ENCODE results near the gene RPL18. TPM values are rescaled to one million over a fixed set of nuclear protein-coding genes. Genes with fewer than 3 reads are reported as not detected.

RPL18 gene
- total and polyA plus RNA-seq, 4 donors = 276 to 830 (median 586) TPM

DNA sequence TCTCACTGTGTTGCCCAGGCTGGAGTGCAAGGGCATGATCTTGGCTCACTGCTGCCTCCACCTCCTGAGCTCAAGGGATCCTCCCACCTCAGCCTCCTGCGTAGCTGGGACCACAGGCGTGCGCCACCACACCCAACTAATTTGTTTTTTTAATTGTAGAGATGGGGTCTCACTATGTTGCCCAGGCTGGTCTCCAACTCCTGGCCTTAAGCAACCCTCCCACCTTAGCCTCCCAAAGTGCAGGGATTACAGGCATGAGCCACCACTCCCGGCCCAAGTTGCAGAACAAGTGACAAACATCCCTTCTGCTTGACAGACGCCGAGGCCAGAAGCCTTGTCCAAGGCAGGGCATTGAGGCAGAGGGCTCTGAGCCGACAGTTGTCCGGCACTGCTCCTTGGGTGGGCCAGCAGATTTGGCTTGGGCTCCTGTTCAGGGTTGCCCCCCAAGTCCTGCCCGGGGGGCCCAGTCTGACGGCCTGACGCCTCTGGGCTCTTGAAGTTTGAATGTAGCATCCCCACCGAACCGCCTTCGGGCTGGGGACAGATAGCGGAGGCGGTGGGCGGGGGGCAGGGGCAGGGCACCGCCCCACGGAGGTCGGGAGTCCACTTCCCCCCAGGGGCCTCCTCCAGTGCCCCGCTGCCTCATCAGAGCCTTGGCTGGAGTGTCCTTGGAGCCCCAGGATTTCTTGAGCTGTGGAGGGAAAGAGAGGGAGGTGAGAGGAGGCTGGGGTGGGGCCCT is 18.1 kb downstream of the RPL18 start:
- no peak for DNase-seq (ENCODE audit: low spot score)
- TF ChIP-seq HNF4A (conservative IDR thresholded peaks at IDR 0.05) (no peak), HNF4G (IDR thresholded peaks at IDR 0.05) (no peak), FOXA1 (IDR thresholded peaks at IDR 0.05) (no peak), EGR1 (IDR thresholded peaks at IDR 0.05; ENCODE audit: low read depth in 2 of 2) (no peak), YY1 (IDR thresholded peaks at IDR 0.05) (no peak), RXRA (IDR thresholded peaks at IDR 0.05) (no peak), FOXA2 (IDR thresholded peaks at IDR 0.05) (no peak), GABPA (IDR thresholded peaks at IDR 0.05 in 1 of 2, conservative IDR thresholded peaks at IDR 0.05 in 1 of 2) (no peak), RAD21 (IDR thresholded peaks at IDR 0.05) (no peak), JUND (IDR thresholded peaks at IDR 0.05) (no peak), TAF1 (conservative IDR thresholded peaks at IDR 0.05) (no peak), NR2F2 (IDR thresholded peaks at IDR 0.05) (no peak)
- TF ChIP-seq, protein P1, sequence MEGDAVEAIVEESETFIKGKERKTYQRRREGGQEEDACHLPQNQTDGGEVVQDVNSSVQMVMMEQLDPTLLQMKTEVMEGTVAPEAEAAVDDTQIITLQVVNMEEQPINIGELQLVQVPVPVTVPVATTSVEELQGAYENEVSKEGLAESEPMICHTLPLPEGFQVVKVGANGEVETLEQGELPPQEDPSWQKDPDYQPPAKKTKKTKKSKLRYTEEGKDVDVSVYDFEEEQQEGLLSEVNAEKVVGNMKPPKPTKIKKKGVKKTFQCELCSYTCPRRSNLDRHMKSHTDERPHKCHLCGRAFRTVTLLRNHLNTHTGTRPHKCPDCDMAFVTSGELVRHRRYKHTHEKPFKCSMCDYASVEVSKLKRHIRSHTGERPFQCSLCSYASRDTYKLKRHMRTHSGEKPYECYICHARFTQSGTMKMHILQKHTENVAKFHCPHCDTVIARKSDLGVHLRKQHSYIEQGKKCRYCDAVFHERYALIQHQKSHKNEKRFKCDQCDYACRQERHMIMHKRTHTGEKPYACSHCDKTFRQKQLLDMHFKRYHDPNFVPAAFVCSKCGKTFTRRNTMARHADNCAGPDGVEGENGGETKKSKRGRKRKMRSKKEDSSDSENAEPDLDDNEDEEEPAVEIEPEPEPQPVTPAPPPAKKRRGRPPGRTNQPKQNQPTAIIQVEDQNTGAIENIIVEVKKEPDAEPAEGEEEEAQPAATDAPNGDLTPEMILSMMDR (IDR thresholded peaks at IDR 0.05; ENCODE audit: low read depth, low read length, missing input control) = no peak
- TF ChIP-seq, protein P2, sequence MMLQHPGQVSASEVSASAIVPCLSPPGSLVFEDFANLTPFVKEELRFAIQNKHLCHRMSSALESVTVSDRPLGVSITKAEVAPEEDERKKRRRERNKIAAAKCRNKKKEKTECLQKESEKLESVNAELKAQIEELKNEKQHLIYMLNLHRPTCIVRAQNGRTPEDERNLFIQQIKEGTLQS (IDR thresholded peaks at IDR 0.05) = no peak
- TF ChIP-seq, protein P3, sequence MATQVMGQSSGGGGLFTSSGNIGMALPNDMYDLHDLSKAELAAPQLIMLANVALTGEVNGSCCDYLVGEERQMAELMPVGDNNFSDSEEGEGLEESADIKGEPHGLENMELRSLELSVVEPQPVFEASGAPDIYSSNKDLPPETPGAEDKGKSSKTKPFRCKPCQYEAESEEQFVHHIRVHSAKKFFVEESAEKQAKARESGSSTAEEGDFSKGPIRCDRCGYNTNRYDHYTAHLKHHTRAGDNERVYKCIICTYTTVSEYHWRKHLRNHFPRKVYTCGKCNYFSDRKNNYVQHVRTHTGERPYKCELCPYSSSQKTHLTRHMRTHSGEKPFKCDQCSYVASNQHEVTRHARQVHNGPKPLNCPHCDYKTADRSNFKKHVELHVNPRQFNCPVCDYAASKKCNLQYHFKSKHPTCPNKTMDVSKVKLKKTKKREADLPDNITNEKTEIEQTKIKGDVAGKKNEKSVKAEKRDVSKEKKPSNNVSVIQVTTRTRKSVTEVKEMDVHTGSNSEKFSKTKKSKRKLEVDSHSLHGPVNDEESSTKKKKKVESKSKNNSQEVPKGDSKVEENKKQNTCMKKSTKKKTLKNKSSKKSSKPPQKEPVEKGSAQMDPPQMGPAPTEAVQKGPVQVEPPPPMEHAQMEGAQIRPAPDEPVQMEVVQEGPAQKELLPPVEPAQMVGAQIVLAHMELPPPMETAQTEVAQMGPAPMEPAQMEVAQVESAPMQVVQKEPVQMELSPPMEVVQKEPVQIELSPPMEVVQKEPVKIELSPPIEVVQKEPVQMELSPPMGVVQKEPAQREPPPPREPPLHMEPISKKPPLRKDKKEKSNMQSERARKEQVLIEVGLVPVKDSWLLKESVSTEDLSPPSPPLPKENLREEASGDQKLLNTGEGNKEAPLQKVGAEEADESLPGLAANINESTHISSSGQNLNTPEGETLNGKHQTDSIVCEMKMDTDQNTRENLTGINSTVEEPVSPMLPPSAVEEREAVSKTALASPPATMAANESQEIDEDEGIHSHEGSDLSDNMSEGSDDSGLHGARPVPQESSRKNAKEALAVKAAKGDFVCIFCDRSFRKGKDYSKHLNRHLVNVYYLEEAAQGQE (IDR thresholded peaks at IDR 0.05) = no peak
- Histone ChIP-seq H3K9me3 (ENCODE audit: control insufficient read depth in 4 of 4, low read length in 3 of 4) (no peaks in the 10 kb centered on the region), H3K9ac (ENCODE audit: low read depth in 1 of 2, low read length in 2 of 2) (no peak overlapping the region), H3K4me3 (ENCODE audit: low read depth in 1 of 3, low read length in 3 of 3) (no peak overlapping the region), H3K36me3 (ENCODE audit: control insufficient read depth in 4 of 4, insufficient read depth in 3 of 4, low read depth in 1 of 4, low read length in 3 of 4) (no peaks in the 10 kb centered on the region), H3K27ac (ENCODE audit: low read depth in 1 of 2, low read length in 2 of 2) (no peak overlapping the region), H3K27me3 (ENCODE audit: control insufficient read depth in 4 of 4, insufficient read depth in 4 of 4, low read length in 3 of 4) (no peaks in the 10 kb centered on the region), H3K4me1 (ENCODE audit: control insufficient read depth in 4 of 4, insufficient read depth in 4 of 4, low read length in 3 of 4) (no peaks in the 10 kb centered on the region)
- 86% methylated on average over 21 of the region's 21 CpGs for WGBS

DNA sequence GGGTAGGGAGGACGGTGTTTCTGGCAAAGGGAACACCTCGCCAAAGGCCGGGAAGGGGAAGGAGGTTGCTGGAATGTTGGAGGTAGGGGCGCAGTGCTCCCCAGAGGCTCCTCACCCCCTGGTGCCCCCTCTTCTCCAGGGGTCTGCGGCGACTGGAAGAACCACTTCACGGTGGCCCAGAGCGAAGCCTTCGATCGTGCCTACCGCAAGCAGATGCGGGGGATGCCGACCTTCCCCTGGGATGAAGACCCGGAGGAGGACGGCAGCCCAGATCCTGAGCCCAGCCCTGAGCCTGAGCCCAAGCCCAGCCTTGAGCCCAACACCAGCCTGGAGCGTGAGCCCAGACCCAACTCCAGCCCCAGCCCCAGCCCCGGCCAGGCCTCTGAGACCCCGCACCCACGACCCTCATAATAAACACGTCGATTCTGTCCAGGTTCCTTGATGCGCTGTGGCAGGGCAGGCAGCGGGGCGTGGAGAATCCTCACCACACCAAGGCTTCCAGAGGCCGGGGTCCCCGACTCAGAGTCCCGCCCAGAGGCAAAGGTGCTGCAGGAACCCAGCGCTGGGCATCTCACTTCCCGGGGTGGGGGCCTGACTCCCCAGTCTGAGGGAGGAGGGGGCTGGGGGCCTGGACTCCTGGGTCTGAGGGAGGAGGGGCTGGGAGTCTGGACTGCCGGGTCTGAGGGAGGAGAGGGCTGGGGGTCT is 19.8 kb downstream of the RPL18 start:
- no peak for DNase-seq (ENCODE audit: low spot score)
- no peaks in the 10 kb centered on the region for H3K27me3 ChIP-seq (ENCODE audit: control insufficient read depth in 4 of 4, insufficient read depth in 4 of 4, low read length in 3 of 4)
- no peak overlapping the region for H3K27ac ChIP-seq (ENCODE audit: low read depth in 1 of 2, low read length in 2 of 2)
- no peaks in the 10 kb centered on the region for H3K4me1 ChIP-seq (ENCODE audit: control insufficient read depth in 4 of 4, insufficient read depth in 4 of 4, low read length in 3 of 4)
- H3K36me3 ChIP-seq (ENCODE audit: control insufficient read depth in 4 of 4, insufficient read depth in 3 of 4, low read depth in 1 of 4, low read length in 3 of 4) = no peaks in the 10 kb centered on the region
- no peak overlapping the region for H3K4me3 ChIP-seq (ENCODE audit: low read depth in 1 of 3, low read length in 3 of 3)
- no peak overlapping the region for H3K9ac ChIP-seq (ENCODE audit: low read depth in 1 of 2, low read length in 2 of 2)
- TF ChIP-seq TAF1 (conservative IDR thresholded peaks at IDR 0.05) = no peak
- no peak for TF ChIP-seq JUND (IDR thresholded peaks at IDR 0.05)
- TF ChIP-seq EGR1 (IDR thresholded peaks at IDR 0.05; ENCODE audit: low read depth in 2 of 2) = no peak
- TF ChIP-seq SP1 (IDR thresholded peaks at IDR 0.05) = no peak
- TF ChIP-seq FOXA2 (IDR thresholded peaks at IDR 0.05) = no peak
- TF ChIP-seq, protein P4, sequence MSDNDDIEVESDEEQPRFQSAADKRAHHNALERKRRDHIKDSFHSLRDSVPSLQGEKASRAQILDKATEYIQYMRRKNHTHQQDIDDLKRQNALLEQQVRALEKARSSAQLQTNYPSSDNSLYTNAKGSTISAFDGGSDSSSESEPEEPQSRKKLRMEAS (IDR thresholded peaks at IDR 0.05) = no peak
- no peak for TF ChIP-seq RAD21 (IDR thresholded peaks at IDR 0.05)
- no peaks in the 10 kb centered on the region for H3K9me3 ChIP-seq (ENCODE audit: control insufficient read depth in 4 of 4, low read length in 3 of 4)
- 76% methylated on average over 30 of the region's 30 CpGs for WGBS
